Glomerular visceral epithelial cell (primary cell): ENCODE results near the gene ZNF300.
"Not testable (repeated sequence)": the region's sequence is repeated elsewhere in the genome, so short reads cannot be mapped to it uniquely, and the experiment has no call there.

Experiments used
- DNase-seq: peaks from one replicate; pipeline ENCODE4 v3.0.0-alpha.2; 2016; ENCODE audit errors: extremely low spot score

ZNF300 gene

GRCh38 chr5:150845185-150845859 is 59.5 kb downstream of the ZNF300 start:
- not testable (repeated sequence) for DNase-seq
